Hypothalamus (tissue), 51 donors: ENCODE measurements around the gene DVL1.
"Not testable (repeated sequence)": the region's sequence is repeated elsewhere in the genome, so short reads cannot be mapped to it uniquely, and the experiment has no call there.

Experiments used
- DNase-seq, 51 donors: peaks; one replicate each; lab custom pipeline; 2025; lab: John Stamatoyannopoulos, UW

Gene DVL1

DNA sequence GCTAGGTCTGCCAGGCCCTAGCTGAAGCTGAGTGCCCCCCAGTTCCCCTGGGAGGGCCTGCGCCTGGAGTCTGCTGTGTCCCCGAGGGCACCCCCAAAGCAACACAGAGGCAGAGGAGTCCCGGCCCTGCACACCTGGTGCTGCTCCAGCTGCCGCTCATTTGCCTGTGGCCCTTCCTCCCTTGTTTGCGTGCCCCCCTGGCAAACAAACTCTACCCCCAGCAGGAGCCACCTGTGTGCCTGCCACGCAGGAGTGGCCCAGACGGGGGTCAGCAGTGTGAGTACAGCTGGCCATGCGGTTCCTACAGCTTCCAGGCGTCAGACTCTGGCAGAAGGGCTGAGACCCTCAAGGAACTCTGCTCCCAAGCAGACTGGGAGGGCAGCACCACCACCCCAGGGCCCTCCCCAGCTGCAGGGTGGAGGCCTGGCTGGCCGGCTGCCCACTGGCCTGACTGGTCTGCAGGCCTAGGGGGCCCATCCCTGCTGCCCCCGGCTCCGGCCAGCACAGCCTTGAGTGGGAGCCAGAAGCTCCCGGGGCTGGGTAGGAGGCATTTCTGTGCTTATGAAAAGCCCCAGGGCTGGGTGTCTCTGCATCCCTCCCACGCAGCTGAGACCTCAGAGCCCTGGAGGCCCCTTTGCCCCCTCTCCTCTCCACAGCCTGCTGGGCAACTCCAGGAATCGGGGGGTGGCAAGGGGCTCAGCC lies 18.7 kb downstream of the DVL1 start:
- DNase-seq: no peak

GRCh38 chr1:1329304-1330210 lies 19.7 kb downstream of the DVL1 start:
- no peak for DNase-seq

GRCh38 chr1:1328254-1328653 lies 21.0 kb downstream of the DVL1 start:
- DNase-seq: no peak

- DNase-seq: no peak
Measured at GRCh38 chr1:1327291-1327690, 21.9 kb downstream of the DVL1 start.

DNA sequence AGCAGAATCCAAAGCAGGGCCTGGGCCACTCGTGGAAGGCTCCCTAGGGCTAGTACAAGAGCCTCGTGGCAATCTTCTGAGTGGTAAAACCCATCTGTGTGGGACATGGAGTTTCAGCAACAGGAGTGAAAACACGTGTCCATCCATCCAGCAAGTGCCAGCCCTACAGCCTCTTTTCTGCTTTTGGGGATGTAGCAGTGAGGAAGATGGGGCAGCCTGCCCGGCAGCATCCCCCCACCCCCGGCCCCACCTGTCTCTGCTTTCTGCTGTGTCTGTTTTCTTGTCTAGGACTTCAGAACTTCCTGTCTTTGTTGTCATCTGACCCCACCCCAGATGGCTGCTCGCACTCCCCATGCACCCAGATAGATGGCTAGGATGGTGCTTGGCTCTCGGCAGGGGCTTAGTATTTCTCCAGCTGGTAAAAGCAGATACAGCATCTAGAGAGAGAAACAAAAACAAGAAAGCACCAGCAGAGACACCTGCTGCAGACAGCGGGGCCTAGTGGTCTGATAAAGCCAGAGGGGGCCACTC lies 23.1 kb downstream of the DVL1 start:
- DNase-seq: no peak

GRCh38 chr1:1325288-1326074 lies 23.7 kb downstream of the DVL1 start:
- no peak for DNase-seq

DNA sequence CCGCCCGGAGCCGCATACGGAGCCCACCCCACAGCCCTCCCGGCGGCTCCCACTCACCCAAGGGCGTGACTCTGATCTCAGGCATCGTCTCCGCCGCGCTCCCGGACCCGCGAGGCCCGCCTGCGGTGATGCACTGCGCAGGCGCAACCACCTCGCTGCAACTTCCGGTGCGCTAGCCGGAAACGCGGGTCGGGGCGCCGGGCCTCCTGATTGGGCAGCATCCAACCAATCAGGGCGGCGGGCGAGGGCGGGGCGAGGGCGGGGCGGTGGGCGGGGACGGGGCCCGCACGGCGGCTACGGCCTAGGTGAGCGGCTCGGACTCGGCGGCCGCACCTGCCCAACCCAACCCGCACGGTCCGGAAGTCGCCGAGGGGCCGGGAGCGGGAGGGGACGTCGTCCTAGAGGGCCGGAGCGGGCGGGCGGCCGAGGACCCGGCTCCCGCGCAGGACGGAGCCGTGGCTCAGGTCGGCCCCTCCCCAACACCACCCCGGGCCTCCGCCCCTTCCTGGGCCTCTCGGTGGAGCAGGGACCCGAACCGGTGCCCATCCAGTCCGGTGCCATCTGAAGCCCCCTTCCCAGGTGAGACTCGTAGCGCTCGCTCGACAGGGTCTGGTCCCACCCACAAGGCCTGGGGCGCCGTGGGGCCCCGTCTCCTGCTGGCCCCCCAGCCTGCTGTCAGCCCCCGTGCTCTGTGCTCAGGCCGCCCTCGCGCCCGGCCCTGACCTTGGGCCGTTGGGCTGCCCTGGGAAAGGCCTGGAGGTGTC lies 24.5 kb downstream of the DVL1 start, which contains the start of the genes CPTP and INTS11:
Gene CPTP, plus strand, starts transcription at position 279 of the 764 bp plus-strand sequence. CDS start 2,109 bp downstream, outside the sequence.
Gene INTS11, minus strand, starts transcription at position 137 of the 764 bp plus-strand sequence. Its CDS starts 52 bp downstream, at position 85.
- peak; percentile 50 to 96 (median 86) for DNase-seq

DNA sequence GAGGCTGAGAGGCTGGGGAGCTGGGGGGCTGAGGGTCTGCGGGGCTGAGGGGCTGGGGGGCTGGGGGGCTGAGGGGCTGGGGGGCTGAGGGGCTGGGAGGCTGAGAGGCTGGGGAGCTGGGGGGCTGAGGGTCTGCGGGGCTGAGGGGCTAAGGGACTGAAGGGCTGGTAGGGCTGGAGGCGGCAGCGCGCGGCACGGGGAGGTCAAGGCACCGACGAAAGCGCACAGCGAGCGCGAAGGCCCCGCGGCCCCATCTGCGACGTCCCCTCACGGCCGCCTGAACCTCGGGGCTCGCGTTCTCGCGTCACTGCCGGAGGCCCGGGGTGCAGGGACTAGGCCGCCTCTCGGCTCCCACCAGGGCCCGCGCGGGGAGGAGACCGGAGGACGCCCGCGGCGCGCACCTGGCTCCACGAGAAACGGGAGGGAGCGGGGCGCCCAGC lies 25.1 kb downstream of the DVL1 start:
- no peak for DNase-seq

- no peak for DNase-seq
Measured at GRCh38 chr1:1322952-1323351, 26.3 kb downstream of the DVL1 start.

DNA sequence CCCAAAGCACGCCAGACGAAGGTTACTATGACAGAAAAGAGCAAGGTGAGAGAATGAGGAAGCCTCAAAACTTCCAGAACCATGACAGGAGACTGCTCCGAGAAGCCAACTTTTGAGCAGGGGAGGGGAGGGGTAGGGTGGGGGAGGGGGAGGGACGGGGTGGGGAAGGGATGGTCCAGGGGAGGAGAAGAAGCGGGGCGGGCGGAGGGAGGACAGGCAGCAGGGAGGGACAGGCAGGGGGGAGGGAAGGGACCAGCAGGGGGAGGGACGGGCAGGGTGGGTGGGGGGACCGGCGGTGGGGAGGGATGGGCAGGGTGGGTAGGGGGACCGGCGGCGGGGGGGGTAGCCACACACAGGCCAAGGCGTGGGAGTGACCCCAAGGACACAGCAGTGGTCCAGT lies 26.8 kb downstream of the DVL1 start:
- DNase-seq: no peak

DNA sequence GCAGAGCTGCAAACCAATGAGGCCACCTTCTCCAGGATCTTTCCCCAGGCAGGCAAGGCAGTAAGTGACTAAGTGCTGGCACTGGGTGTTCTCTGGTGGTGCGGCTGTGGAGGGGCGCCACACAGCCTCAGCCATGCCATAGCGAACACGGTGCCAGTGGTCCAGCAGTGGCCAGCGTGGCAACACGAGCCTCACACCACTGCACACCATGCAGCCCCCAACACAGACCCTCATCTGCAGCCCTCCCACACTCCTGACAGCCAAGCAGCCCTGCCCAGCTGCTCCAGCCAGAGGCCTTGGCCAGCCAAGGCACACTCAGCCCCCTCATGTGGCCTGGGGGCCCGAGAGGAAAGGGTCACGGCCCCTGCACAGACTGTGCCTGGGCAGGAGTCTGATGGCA lies 27.7 kb downstream of the DVL1 start:
- DNase-seq: no peak

GRCh38 chr1:1320666-1321448 lies 28.4 kb downstream of the DVL1 start:
- DNase-seq: no peak

DNA sequence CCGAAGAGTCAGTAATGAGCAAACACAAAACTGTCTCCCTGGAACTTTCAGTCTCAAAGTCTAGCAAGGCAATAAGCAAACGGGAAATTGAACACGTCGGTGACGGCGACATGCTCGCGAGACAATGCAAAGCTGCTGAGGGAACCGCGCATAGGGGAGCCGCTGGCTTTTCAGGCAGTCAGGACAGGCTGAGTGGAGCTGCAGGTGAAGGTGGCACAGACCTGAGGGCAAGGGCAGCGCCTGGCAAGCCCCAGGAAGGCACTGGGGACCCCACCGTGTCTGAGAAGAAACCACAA lies 29.6 kb downstream of the DVL1 start:
- no peak for DNase-seq

- no peak for DNase-seq
Measured at GRCh38 chr1:1318777-1319645, 30.2 kb downstream of the DVL1 start.

DNA sequence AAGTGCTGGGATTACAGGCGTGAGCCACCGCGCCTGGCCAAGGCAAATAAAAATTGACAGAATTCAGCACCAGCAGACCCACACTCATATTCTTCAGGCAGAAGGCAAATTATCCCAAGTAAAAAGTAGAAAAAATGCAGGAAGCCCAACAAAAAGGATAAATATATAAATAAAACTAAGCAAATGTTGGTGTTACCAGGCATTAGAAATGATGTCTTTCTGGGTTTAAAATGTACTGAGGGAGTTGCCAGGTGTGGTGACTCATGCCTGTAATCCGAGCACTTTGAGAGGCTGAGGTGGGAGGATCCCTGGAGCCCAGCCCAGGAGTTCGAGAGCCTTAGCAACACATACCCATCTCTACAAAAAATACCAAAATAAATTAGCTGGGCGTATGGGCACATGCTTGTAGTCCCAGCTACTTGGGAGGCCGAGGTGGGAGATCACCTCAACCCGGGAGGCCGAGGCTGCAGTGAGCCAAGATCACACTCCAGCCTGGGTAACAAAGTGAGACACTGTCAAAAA lies 31.0 kb downstream of the DVL1 start:
- DNase-seq: peak in 8 of 51 donors; percentile 17 to 61 (median 32)

- DNase-seq: no peak
Measured at GRCh38 chr1:1317420-1317819, 31.8 kb downstream of the DVL1 start.

- DNase-seq: not testable (repeated sequence)
Measured at GRCh38 chr1:1316199-1316598, 33.0 kb downstream of the DVL1 start.

- DNase-seq: no peak
Measured at GRCh38 chr1:1315435-1315954, 33.7 kb downstream of the DVL1 start.
